Esophagus squamous epithelium (tissue), 5 donors: ENCODE measurements around the gene LGALS7. TPM values are rescaled to one million over a fixed set of nuclear protein-coding genes. Genes with fewer than 3 reads are reported as not detected.
"Not testable (repeated sequence)": the region's sequence is repeated elsewhere in the genome, so short reads cannot be mapped to it uniquely, and the experiment has no call there.

Experiments used
- DNase-seq: peaks from one replicate; lab custom pipeline; 2025; lab: John Stamatoyannopoulos, UW
- H3K27ac ChIP-seq, 4 donors: fragments of 200-600 bp; sonication (generic); one replicate each; pipeline ENCODE4 v1.5.1; 2016 to 2019; ENCODE audit warnings: mild to moderate bottlenecking in 1 of 4
- H3K27me3 ChIP-seq, 4 donors: fragments of 200-600 bp; sonication (generic); 1 replicate in 3 of 4; 2 replicates in 1 of 4; pipeline versions ENCODE4 v1.5.1 to v1.6.0; 2017 to 2021; ENCODE audit warnings: antibody characterized with exemption in 1 of 4
- H3K36me3 ChIP-seq, 3 donors: fragments of 200-600 bp; sonication (generic); one replicate each; pipeline ENCODE4 v1.5.1; 2016 to 2019
- H3K4me1 ChIP-seq, 3 donors: fragments of 200-600 bp; sonication (generic); one replicate each; pipeline ENCODE4 v1.5.1; 2017 to 2019
- H3K4me3 ChIP-seq, 4 donors: fragments of 200-600 bp; sonication (generic); 1 replicate in 3 of 4; 2 replicates in 1 of 4; pipeline ENCODE4 v1.5.1; 2016 to 2019; ENCODE audit warnings: mild to moderate bottlenecking in 2 of 4, moderate library complexity in 1 of 4
- H3K9me3 ChIP-seq, 3 donors: fragments of 200-600 bp; sonication (generic); one replicate each; pipeline ENCODE4 v1.5.1; 2016 to 2019
- POLR2A ChIP-seq, 4 donors: fragments of 450-650 bp; IDR thresholded peaks; one replicate each; pipeline ENCODE4 v1.6.1; 2017; ENCODE audit warnings: antibody characterized with exemption in 4 of 4, mild to moderate bottlenecking in 4 of 4, moderate library complexity in 3 of 4
- WGBS, 2 donors: methylation state at CpG; one replicate each; pipeline ENCODE4 v1.1.5; 2018; 5-methylcytosine and 5-hydroxymethylcytosine counted together
- intact Hi-C: fragments of 100-400 bp; cut with DNase I; formaldehyde crosslinking; loops from one replicate; pipeline ENCODE4 v1.15.0; 2022
- total RNA-seq, 4 donors: library from RNA; depleted of rRNA; stranded (reverse); fragments of >200 nt; gene quantifications; one replicate each; pipeline ENCODE4 v1.1.0, GENCODE V29; 2016
- TF ChIP-seq, protein P1 (sequence below), 6 experiments: fragments of 450-650 bp in 4 of 6; fragments of 200-600 bp in 2 of 6; sonication (generic) in 2 of 6; IDR thresholded peaks; one replicate each; pipeline ENCODE4 v1.5.1; 2016 to 2019; ENCODE audit warnings: antibody characterized with exemption in 6 of 6, mild to moderate bottlenecking in 4 of 6, moderate library complexity in 4 of 6
- donor health status: DM: yes; HTN: yes; CAD: no.

The LGALS7 gene
- total RNA-seq, 4 donors from 2014 or later, result 7.1 to 266 (median 114) TPM

DNA sequence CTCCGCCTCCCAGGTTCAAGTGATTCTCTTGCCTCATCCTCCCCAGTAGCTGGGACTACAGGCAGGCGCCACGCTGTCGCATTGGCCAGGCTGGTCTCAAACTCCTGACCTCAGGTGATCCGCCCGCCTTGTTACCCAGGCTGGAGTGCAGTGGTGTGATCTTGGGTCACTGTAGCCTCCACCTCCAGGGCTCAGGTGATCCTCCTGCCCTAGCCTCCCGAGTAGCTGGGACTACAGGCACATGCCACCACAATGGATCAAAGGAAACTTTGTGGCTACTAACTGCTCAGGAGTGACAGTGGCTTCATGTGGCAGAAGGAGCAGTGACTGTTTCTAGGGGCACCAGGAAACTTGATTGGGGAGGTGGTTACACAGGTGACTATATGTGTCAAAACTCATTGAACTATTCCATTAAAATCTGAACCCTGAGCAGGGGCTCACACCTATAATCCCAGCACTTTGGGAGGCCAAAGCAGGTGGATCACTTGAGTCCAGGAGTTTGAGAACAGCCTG, 11.9 kb upstream of the LGALS7 start:
- peaks cover 5 to 30% (median 10%) of the 10 kb centered on the region in 3 donors for H3K4me1 ChIP-seq
- H3K36me3 ChIP-seq, result no peaks in the 10 kb centered on the region
- 96 to 100% methylated on average over 1 to 4 of the region's 7 CpGs for WGBS, 2 donors
- no peaks in the 10 kb centered on the region for H3K9me3 ChIP-seq
- TF ChIP-seq POLR2A (IDR thresholded peaks at IDR 0.05), result no peak
- TF ChIP-seq, protein P1, sequence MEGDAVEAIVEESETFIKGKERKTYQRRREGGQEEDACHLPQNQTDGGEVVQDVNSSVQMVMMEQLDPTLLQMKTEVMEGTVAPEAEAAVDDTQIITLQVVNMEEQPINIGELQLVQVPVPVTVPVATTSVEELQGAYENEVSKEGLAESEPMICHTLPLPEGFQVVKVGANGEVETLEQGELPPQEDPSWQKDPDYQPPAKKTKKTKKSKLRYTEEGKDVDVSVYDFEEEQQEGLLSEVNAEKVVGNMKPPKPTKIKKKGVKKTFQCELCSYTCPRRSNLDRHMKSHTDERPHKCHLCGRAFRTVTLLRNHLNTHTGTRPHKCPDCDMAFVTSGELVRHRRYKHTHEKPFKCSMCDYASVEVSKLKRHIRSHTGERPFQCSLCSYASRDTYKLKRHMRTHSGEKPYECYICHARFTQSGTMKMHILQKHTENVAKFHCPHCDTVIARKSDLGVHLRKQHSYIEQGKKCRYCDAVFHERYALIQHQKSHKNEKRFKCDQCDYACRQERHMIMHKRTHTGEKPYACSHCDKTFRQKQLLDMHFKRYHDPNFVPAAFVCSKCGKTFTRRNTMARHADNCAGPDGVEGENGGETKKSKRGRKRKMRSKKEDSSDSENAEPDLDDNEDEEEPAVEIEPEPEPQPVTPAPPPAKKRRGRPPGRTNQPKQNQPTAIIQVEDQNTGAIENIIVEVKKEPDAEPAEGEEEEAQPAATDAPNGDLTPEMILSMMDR (IDR thresholded peaks at IDR 0.05), result no peak
- intact Hi-C loops, result no loop called here
- no peak overlapping the region for H3K27ac ChIP-seq
- no peak for DNase-seq
- no peak overlapping the region for H3K4me3 ChIP-seq
- no peaks in the 10 kb centered on the region for H3K27me3 ChIP-seq

DNA sequence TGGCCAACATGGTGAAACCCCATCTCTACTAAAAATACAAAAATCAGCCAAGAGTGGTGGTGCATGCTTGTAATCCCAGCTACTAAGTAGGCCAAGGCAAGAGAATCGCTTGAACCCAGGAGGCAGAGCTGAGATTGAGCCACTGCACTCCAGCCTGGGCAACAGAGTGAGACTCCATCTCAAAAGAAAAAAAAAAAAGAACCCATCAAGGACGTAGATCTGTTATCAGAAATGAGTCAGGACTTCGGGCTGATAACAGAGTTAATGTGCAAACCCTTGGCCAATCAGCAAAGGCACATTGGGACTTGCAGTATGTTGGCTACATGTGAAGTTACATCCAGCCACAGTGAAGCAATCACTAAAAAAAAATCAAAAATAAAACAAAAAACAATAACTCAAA, 10.9 kb upstream of the LGALS7 start:
- TF ChIP-seq POLR2A (IDR thresholded peaks at IDR 0.05), result no peak
- no peak for DNase-seq
- Histone ChIP-seq H3K27me3 (no peaks in the 10 kb centered on the region), H3K4me3 (no peak overlapping the region), H3K9me3 (no peaks in the 10 kb centered on the region), H3K27ac (no peak overlapping the region), H3K36me3 (no peaks in the 10 kb centered on the region), H3K4me1 (peaks cover 5 to 30% (median 10%) of the 10 kb centered on the region in 3 donors)
- intact Hi-C loops, result no loop called here
- WGBS, 2 donors, result 72 to 84% methylated on average over 3 of the region's 3 CpGs

DNA sequence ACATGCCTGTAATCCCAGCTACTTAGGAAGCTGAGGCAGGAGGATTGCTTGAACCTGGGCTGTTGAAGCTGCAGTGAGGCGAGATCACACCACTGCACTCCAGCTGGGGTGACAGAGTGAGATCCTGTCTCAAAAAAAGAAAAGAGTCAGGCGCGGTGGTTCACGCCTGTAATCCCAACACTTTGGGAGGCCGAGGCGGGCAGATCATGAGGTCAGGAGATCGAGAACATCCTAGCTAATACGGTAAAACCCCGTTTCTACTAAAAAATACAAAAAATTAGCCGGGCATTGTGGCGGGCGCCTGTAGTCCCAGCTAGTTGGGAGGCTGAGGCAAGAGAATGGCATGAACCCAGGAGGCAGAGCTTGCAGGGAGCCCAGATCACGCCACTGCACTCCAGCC, 8.9 kb upstream of the LGALS7 start:
- intact Hi-C loops, result not testable (repeated sequence)
- WGBS, 2 donors, result 86 to 91% methylated on average over 12 to 13 of the region's 13 CpGs

DNA sequence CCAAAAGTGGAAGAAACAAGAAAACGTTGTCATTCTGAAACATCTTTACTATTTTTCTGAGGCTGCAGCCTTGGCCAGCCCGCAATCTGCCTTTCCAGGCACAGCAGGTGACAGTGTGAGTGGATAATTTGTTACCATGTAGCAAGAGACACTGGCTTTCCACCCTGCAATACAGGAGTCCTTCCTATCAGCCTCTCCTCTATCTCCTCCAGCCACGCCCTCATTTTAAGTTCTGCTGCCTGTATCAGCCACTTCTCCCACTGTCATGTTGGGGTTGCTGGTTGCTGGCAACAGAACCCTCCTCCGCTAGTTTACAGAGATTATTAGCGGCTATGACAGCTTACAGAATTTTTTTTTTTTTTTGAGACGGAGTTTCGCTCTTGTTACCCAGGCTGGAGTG, 7.7 kb upstream of the LGALS7 start:
- H3K36me3 ChIP-seq, result no peaks in the 10 kb centered on the region
- H3K4me3 ChIP-seq, result no peak overlapping the region
- 73 to 82% methylated on average over 7 of the region's 7 CpGs for WGBS, 2 donors
- no peaks in the 10 kb centered on the region for H3K27me3 ChIP-seq
- no peak for TF ChIP-seq POLR2A (IDR thresholded peaks at IDR 0.05)
- TF ChIP-seq, protein P1 (IDR thresholded peaks at IDR 0.05), result no peak
- DNase-seq, result no peak
- H3K9me3 ChIP-seq, result no peaks in the 10 kb centered on the region
- peaks cover 0 to 4% (median 0%) of the 10 kb centered on the region in 3 donors for H3K4me1 ChIP-seq
- intact Hi-C loops, result no loop called here
- H3K27ac ChIP-seq, result no peak overlapping the region

More for the DNA sequence above, 8.9 kb upstream of the LGALS7 start:
- H3K27me3 ChIP-seq, H3K9me3 ChIP-seq, DNase-seq, H3K36me3 ChIP-seq, H3K4me3 ChIP-seq, H3K27ac ChIP-seq: not testable (repeated sequence)
- peaks cover 5 to 14% (median 9%) of the 10 kb centered on the region in 3 donors for H3K4me1 ChIP-seq

DNA sequence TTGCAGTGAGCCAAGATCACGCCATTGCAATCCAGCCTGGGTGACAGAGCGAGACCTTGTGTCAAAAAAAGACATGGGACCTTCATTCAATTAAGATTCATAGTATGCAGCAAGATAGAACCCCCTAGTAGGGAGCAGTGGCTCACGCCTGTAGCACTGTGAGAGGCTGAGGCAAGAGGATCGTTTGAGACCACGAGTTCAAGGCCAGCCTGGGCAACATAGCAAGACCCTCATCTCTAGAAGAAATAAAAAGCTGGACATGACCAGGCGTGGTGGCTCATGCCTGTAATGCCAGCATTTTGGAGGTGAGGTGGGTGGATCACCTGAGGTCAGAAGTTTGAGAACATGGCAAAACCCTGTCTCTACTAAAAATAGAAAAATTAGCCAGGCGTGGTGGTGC, 7.1 kb upstream of the LGALS7 start:
- WGBS, 2 donors, result 82 to 85% methylated on average over 7 of the region's 7 CpGs
- no peak overlapping the region for H3K4me3 ChIP-seq
- H3K36me3 ChIP-seq, result no peaks in the 10 kb centered on the region
- H3K4me1 ChIP-seq, result peaks cover 0 to 8% (median 0%) of the 10 kb centered on the region in 3 donors
- no peak overlapping the region for H3K27ac ChIP-seq
- H3K9me3 ChIP-seq, result no peaks in the 10 kb centered on the region
- no peaks in the 10 kb centered on the region for H3K27me3 ChIP-seq
- no peak for TF ChIP-seq POLR2A (IDR thresholded peaks at IDR 0.05)
- TF ChIP-seq, protein P1 (IDR thresholded peaks at IDR 0.05), result no peak
- no peak for DNase-seq
- intact Hi-C loops, result no loop called here

DNA sequence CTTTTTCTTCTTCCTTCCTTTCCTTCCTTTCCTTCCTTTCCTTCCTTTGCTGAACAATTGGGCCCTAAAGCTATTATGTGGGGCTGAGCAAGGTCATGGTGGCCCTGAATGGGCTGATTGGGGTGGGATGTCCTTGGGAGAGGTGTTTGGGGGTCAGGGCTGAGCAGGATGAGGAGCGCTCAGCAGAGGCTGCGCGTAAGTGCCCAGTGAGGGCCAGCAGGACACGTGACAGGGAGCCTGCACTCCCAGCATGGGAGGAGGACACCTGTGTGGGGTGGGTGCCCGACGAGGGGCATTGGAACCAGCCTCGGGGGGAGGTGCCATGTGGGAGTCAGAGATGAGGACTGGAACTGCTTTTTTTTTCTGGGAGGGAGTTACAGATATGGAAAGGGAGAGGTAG, 5.4 kb upstream of the LGALS7 start:
- WGBS, 2 donors, result 50 to 77% methylated on average over 4 to 7 of the region's 7 CpGs
- Histone ChIP-seq H3K4me3 (no peak overlapping the region), H3K27me3 (no peaks in the 10 kb centered on the region), H3K4me1 (peaks cover 6 to 25% (median 8%) of the 10 kb centered on the region in 3 donors), H3K27ac (no peak overlapping the region), H3K9me3 (no peaks in the 10 kb centered on the region), H3K36me3 (no peaks in the 10 kb centered on the region)
- no peak for DNase-seq
- TF ChIP-seq, protein P1 (IDR thresholded peaks at IDR 0.05), result no peak
- no peak for TF ChIP-seq POLR2A (IDR thresholded peaks at IDR 0.05)
- intact Hi-C loops, result no loop called here
